ENCODE data around the gene JUND. TPM values are rescaled to one million over a fixed set of nuclear protein-coding genes. Genes with fewer than 3 reads are reported as not detected.

The JUND gene
- total RNA-seq, 1 experiment from 2014 or later: 44.9 TPM

- no peak for TF ChIP-seq CTCF (IDR thresholded peaks at IDR 0.05; ENCODE audit: unreplicated experiment)
- intact Hi-C loops (cut with micrococcal nuclease; ENCODE audit: unreplicated experiment): no loop called here
Observed at GRCh38 chr19:18282788-18283141, 1.3 kb upstream of the JUND start.

GRCh38 chr19:18282021-18282787 is 782 bp upstream of the JUND start:
- Mint-ChIP-seq H3K27me3 (ENCODE audit: unreplicated experiment) (no peaks in the 10 kb centered on the region), H3K27ac (ENCODE audit: unreplicated experiment) (peak overlapping the region; percentile 95), H3K36me3 (ENCODE audit: insufficient read depth, unreplicated experiment) (peaks cover 57% of the 10 kb centered on the region), H3K9me3 (ENCODE audit: low read depth, unreplicated experiment) (no peaks in the 10 kb centered on the region), H3K4me1 (ENCODE audit: low read depth, unreplicated experiment) (peaks cover 17% of the 10 kb centered on the region), H3K4me3 (ENCODE audit: low read depth, unreplicated experiment) (peak overlapping the region; percentile 74)
- intact Hi-C loops (cut with micrococcal nuclease; ENCODE audit: unreplicated experiment): no loop called here
- TF ChIP-seq CTCF (IDR thresholded peaks at IDR 0.05; ENCODE audit: unreplicated experiment): no peak
- BruUV-seq (replicated peaks): TSS peak; percentile 92
- CTCF ChIA-PET: interaction anchor here (0.7 to 1.7 kb wide), 5 partner anchors 40 to 128 kb away, joined by 3 to 8 read pairs (median 4); partner anchors contain the start of genes LSM4 and MPV17L2
- DNase-seq: peak; percentile 27

More at GRCh38 chr19:18282788-18283141, 1.3 kb upstream of the JUND start:
- Mint-ChIP-seq H3K36me3 (ENCODE audit: insufficient read depth, unreplicated experiment) (peaks cover 52% of the 10 kb centered on the region), H3K9me3 (ENCODE audit: low read depth, unreplicated experiment) (no peaks in the 10 kb centered on the region), H3K4me3 (ENCODE audit: low read depth, unreplicated experiment) (peak overlapping the region; percentile 74), H3K27ac (ENCODE audit: unreplicated experiment) (peak overlapping the region; percentile 95), H3K4me1 (ENCODE audit: low read depth, unreplicated experiment) (peaks cover 17% of the 10 kb centered on the region), H3K27me3 (ENCODE audit: unreplicated experiment) (no peaks in the 10 kb centered on the region)
- BruUV-seq (replicated peaks): no TSS peak
- no peak for DNase-seq
- CTCF ChIA-PET: interaction anchor here (0.7 kb wide), 1 partner anchor 46 kb away, joined by 4 read pairs; no protein-coding TSS in a partner anchor

- intact Hi-C loops (cut with micrococcal nuclease; ENCODE audit: unreplicated experiment): no loop called here
- DNase-seq: peak; percentile 73
Observed at GRCh38 chr19:18280247-18281081, 958 bp downstream of the JUND start.

More at GRCh38 chr19:18280247-18281081, 958 bp downstream of the JUND start:
- Mint-ChIP-seq H3K36me3 (ENCODE audit: insufficient read depth, unreplicated experiment) (peaks cover 63% of the 10 kb centered on the region), H3K9me3 (ENCODE audit: low read depth, unreplicated experiment) (no peaks in the 10 kb centered on the region), H3K27ac (ENCODE audit: unreplicated experiment) (peak overlapping the region; percentile 95), H3K4me3 (ENCODE audit: low read depth, unreplicated experiment) (peak overlapping the region; percentile 74), H3K27me3 (ENCODE audit: unreplicated experiment) (no peaks in the 10 kb centered on the region), H3K4me1 (ENCODE audit: low read depth, unreplicated experiment) (peaks cover 17% of the 10 kb centered on the region)
- no peak for TF ChIP-seq CTCF (IDR thresholded peaks at IDR 0.05; ENCODE audit: unreplicated experiment)
- CTCF ChIA-PET: interaction anchor here (0.6 to 2.4 kb wide), 11 partner anchors 10 to 88 kb away, joined by 3 to 48 read pairs (median 5); partner anchors contain the start of genes LSM4 and MPV17L2
- no TSS peak for BruUV-seq (replicated peaks)

Data from Calu3 (cell line).